PC-9 (cell line): ENCODE data around the gene SHROOM2.

Source experiments
- EZH2 ChIP-seq: fragments of 200-600 bp; sonication (generic); IDR thresholded peaks from 2 replicates; pipeline ENCODE4 v1.8.0; 2017; ENCODE audit warnings: antibody characterized with exemption, low read depth
- TF ChIP-seq, protein P1 (sequence below): fragments of 200-600 bp; sonication (generic); conservative IDR thresholded peaks from 2 replicates; pipeline ENCODE4 v1.6.1; 2017; ENCODE audit warnings: mixed run types, antibody characterized with exemption, mild to moderate bottlenecking, moderate library complexity

GRCh38 chrX:9923357-9923756 is 137.1 kb downstream of the SHROOM2 start:
- TF ChIP-seq EZH2: no peak
- TF ChIP-seq, protein P1, sequence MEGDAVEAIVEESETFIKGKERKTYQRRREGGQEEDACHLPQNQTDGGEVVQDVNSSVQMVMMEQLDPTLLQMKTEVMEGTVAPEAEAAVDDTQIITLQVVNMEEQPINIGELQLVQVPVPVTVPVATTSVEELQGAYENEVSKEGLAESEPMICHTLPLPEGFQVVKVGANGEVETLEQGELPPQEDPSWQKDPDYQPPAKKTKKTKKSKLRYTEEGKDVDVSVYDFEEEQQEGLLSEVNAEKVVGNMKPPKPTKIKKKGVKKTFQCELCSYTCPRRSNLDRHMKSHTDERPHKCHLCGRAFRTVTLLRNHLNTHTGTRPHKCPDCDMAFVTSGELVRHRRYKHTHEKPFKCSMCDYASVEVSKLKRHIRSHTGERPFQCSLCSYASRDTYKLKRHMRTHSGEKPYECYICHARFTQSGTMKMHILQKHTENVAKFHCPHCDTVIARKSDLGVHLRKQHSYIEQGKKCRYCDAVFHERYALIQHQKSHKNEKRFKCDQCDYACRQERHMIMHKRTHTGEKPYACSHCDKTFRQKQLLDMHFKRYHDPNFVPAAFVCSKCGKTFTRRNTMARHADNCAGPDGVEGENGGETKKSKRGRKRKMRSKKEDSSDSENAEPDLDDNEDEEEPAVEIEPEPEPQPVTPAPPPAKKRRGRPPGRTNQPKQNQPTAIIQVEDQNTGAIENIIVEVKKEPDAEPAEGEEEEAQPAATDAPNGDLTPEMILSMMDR: no peak
